ENCODE measurements around the gene MYPOP.
"Not testable (repeated sequence)": the region's sequence is repeated elsewhere in the genome, so short reads cannot be mapped to it uniquely, and the experiment has no call there.

The MYPOP gene

GRCh38 chr19:45905011-45905410 is 2.6 kb upstream of the MYPOP start:
- no peak for DNase-seq

GRCh38 chr19:45902651-45903625 is 525 bp upstream of the MYPOP start:
- DNase-seq: peak; percentile 96

- no peak for DNase-seq
Observed at GRCh38 chr19:45901432-45901911, 941 bp downstream of the MYPOP start.

- DNase-seq: no peak
Observed at GRCh38 chr19:45900738-45901431, 1.5 kb downstream of the MYPOP start.

- no peak for DNase-seq
Observed at GRCh38 chr19:45899919-45900589, 2.4 kb downstream of the MYPOP start.

- no peak for DNase-seq
Observed at GRCh38 chr19:45899253-45899652, 3.2 kb downstream of the MYPOP start.

GRCh38 chr19:45897261-45897812 is 5.1 kb downstream of the MYPOP start:
- DNase-seq: no peak

GRCh38 chr19:45895983-45896599 is 6.3 kb downstream of the MYPOP start:
- not testable (repeated sequence) for DNase-seq

GRCh38 chr19:45895519-45895972 is 6.9 kb downstream of the MYPOP start:
- no peak for DNase-seq

GRCh38 chr19:45890877-45891276 is 11.5 kb downstream of the MYPOP start:
- no peak for DNase-seq

GRCh38 chr19:45889210-45889885 is 13.1 kb downstream of the MYPOP start:
- no peak for DNase-seq

GRCh38 chr19:45887200-45887710 is 15.2 kb downstream of the MYPOP start:
- DNase-seq: no peak

GRCh38 chr19:45886427-45887199 is 15.8 kb downstream of the MYPOP start:
- DNase-seq: peak; percentile 78

GRCh38 chr19:45885556-45886426 is 16.6 kb downstream of the MYPOP start, which contains the start of gene IRF2BP1:
Gene IRF2BP1, minus strand, starts transcription at chr19:45886141. Its CDS starts 367 bp downstream, at chr19:45885774.
- peak; percentile 80 for DNase-seq

GRCh38 chr19:45884682-45885555 is 17.5 kb downstream of the MYPOP start:
- DNase-seq: peak; percentile 6

GRCh38 chr19:45883881-45884681 is 18.3 kb downstream of the MYPOP start:
- DNase-seq: no peak

GRCh38 chr19:45883586-45883880 is 18.9 kb downstream of the MYPOP start:
- no peak for DNase-seq
